ENCODE results near the gene GPT2.

DNA sequence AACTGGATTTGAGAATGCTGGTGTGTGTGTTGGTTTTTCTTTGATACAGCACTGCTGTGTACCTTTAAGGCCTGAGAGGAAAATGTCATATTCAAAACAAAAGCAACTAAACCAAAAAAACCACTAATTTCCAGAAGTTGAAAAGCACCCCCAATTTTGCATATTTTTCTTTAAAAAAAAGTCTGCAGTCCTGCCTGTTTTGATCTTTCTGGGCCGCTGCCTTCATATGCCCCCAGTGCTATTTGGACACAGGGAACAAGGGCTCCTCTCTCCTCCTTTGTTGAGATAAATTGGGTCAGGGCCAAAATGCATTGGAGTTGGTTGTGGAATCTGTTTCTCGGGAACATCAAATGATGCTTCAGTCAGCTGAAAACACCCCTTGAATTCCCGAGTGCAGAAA, 26.9 kb downstream of the GPT2 start:
- TF ChIP-seq, protein P1, sequence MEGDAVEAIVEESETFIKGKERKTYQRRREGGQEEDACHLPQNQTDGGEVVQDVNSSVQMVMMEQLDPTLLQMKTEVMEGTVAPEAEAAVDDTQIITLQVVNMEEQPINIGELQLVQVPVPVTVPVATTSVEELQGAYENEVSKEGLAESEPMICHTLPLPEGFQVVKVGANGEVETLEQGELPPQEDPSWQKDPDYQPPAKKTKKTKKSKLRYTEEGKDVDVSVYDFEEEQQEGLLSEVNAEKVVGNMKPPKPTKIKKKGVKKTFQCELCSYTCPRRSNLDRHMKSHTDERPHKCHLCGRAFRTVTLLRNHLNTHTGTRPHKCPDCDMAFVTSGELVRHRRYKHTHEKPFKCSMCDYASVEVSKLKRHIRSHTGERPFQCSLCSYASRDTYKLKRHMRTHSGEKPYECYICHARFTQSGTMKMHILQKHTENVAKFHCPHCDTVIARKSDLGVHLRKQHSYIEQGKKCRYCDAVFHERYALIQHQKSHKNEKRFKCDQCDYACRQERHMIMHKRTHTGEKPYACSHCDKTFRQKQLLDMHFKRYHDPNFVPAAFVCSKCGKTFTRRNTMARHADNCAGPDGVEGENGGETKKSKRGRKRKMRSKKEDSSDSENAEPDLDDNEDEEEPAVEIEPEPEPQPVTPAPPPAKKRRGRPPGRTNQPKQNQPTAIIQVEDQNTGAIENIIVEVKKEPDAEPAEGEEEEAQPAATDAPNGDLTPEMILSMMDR (IDR thresholded peaks at IDR 0.05; ENCODE audit: insufficient read depth, low read depth, low read length), result no peak
- no peak for TF ChIP-seq EZH2 (IDR thresholded peaks at IDR 0.05; ENCODE audit: insufficient read depth, low read length)

Data from astrocyte (in vitro differentiated cells and primary cell).